22Rv1 (cell line): ENCODE measurements around the gene ALKBH2.

Experiments used
- H3K27ac ChIP-seq: fragments of 450-650 bp; 2 replicates; pipeline ENCODE4 v1.5.1; 2017
- CTCF ChIP-seq: fragments of 450-650 bp; IDR thresholded peaks from 2 replicates; pipeline ENCODE4 v1.5.1; 2017; ENCODE audit warnings: mild to moderate bottlenecking
- ZFX ChIP-seq: fragments of 450-650 bp; IDR thresholded peaks from 2 replicates; pipeline ENCODE4 v1.6.1; 2017; ENCODE audit warnings: antibody characterized with exemption, borderline replicate concordance

ALKBH2 gene

GRCh38 chr12:109121346-109121880, 28.1 kb upstream of the ALKBH2 start:
- H3K27ac ChIP-seq: no peak overlapping the region
- TF ChIP-seq CTCF (no peak), ZFX (no peak)

- no peak for TF ChIP-seq ZFX
- H3K27ac ChIP-seq: no peak overlapping the region
Observed at GRCh38 chr12:109120557-109120956, 27.3 kb upstream of the ALKBH2 start.

- no peak for TF ChIP-seq CTCF
- TF ChIP-seq ZFX: no peak
- no peak overlapping the region for H3K27ac ChIP-seq
Observed at GRCh38 chr12:109120095-109120494, 26.8 kb upstream of the ALKBH2 start.

- TF ChIP-seq ZFX (no peak), CTCF (no peak)
- no peak overlapping the region for H3K27ac ChIP-seq
Observed at GRCh38 chr12:109116611-109116949, 23.3 kb upstream of the ALKBH2 start.

- no peak within 1 kb of the TSS for H3K27ac ChIP-seq
- no peak for TF ChIP-seq ZFX
- no peak for TF ChIP-seq CTCF
Observed at GRCh38 chr12:109115758-109116610, 22.7 kb upstream of the ALKBH2 start, which contains the start of gene ACACB. Gene ACACB (plus strand): TSS chr12:109116587. CDS start chr12:109139406, 22,819 bp downstream.

- no peak overlapping the region for H3K27ac ChIP-seq
- TF ChIP-seq ZFX (no peak), CTCF (no peak)
Observed at GRCh38 chr12:109115404-109115757, 22.1 kb upstream of the ALKBH2 start.

GRCh38 chr12:109114644-109115043, 21.4 kb upstream of the ALKBH2 start:
- H3K27ac ChIP-seq: no peak overlapping the region
- TF ChIP-seq CTCF: no peak
- TF ChIP-seq ZFX: no peak
